HG03060 (cell line): Measurements from ENCODE around the gene FRYL.
"Not testable (repeated sequence)": the region's sequence is repeated elsewhere in the genome, so short reads cannot be mapped to it uniquely, and the experiment has no call there.

Experiments used
- ATAC-seq: cut with Tn5 transposase; IDR thresholded peaks from one replicate; pipeline ENCODE4 v1.9.1; 2021; ENCODE audit warnings: low read depth, moderate number of reproducible peaks; ENCODE audit not compliant: unreplicated experiment

The FRYL gene

GRCh38 chr4:48752246-48752645 is 27.8 kb downstream of the FRYL start:
- ATAC-seq, result no peak

- no peak for ATAC-seq
These were observed 31.0 kb downstream of the FRYL start for GRCh38 chr4:48748949-48749596.

GRCh38 chr4:48746608-48747362 is 33.3 kb downstream of the FRYL start:
- no peak for ATAC-seq

GRCh38 chr4:48745223-48745622 is 34.9 kb downstream of the FRYL start:
- ATAC-seq, result not testable (repeated sequence)

- ATAC-seq, result no peak
These were observed 37.7 kb downstream of the FRYL start for GRCh38 chr4:48742412-48742811.

GRCh38 chr4:48739560-48740019 is 40.5 kb downstream of the FRYL start:
- no peak for ATAC-seq

GRCh38 chr4:48738856-48739255 is 41.2 kb downstream of the FRYL start:
- no peak for ATAC-seq

GRCh38 chr4:48728906-48729496 is 51.1 kb downstream of the FRYL start:
- ATAC-seq, result not testable (repeated sequence)

GRCh38 chr4:48727666-48728459 is 52.2 kb downstream of the FRYL start:
- ATAC-seq, result no peak

- no peak for ATAC-seq
These were observed 54.7 kb downstream of the FRYL start for GRCh38 chr4:48725414-48725813.

GRCh38 chr4:48722509-48723446 is 57.3 kb downstream of the FRYL start:
- no peak for ATAC-seq

- ATAC-seq, result no peak
These were observed 59.6 kb downstream of the FRYL start for GRCh38 chr4:48720459-48720858.

GRCh38 chr4:48718818-48719465 is 61.1 kb downstream of the FRYL start:
- no peak for ATAC-seq

- ATAC-seq, result not testable (repeated sequence)
These were observed 63.8 kb downstream of the FRYL start for GRCh38 chr4:48716285-48716684.

- no peak for ATAC-seq
These were observed 69.5 kb downstream of the FRYL start for GRCh38 chr4:48710446-48711209.

- no peak for ATAC-seq
These were observed 70.2 kb downstream of the FRYL start for GRCh38 chr4:48709901-48710300.

GRCh38 chr4:48708610-48709009 is 71.5 kb downstream of the FRYL start:
- no peak for ATAC-seq

- no peak for ATAC-seq
These were observed 73.3 kb downstream of the FRYL start for GRCh38 chr4:48706736-48707135.

GRCh38 chr4:48705609-48706008 is 74.5 kb downstream of the FRYL start:
- no peak for ATAC-seq
